Neural cell (in vitro differentiated cells): ENCODE results near the gene SMAD4. TPM values are rescaled to one million over a fixed set of nuclear protein-coding genes. Genes with fewer than 3 reads are reported as not detected.

Source experiments
- H2AFZ ChIP-seq: fragments of 200-600, 300-800 bp; sonication (generic), shearing (Covaris generic); 2 replicates; pipeline ENCODE4 v1.6.0; 2014; ENCODE audit warnings: low read depth, mild to moderate bottlenecking, antibody characterized with exemption, low read length, moderate library complexity
- H3F3A ChIP-seq: fragments of 200-600 bp; shearing (Covaris generic); 2 replicates; pipeline ENCODE4 v1.6.1; 2016; ENCODE audit warnings: mild to moderate bottlenecking, moderate library complexity, mixed read lengths, antibody characterized with exemption, low read length; ENCODE audit not compliant: insufficient read depth, poor library complexity, severe bottlenecking
- H3K27ac ChIP-seq: fragments of 200-600, 300-800 bp; sonication (generic), shearing (Covaris generic); 2 replicates; pipeline ENCODE4 v1.5.1; 2014; ENCODE audit warnings: mild to moderate bottlenecking, low read length, moderate library complexity
- H3K27me3 ChIP-seq: fragments of 300-800, 200-600 bp; sonication (generic), shearing (Covaris generic); 2 replicates; pipeline ENCODE4 v1.6.0; 2014; ENCODE audit warnings: mild to moderate bottlenecking, low read depth, low read length, moderate library complexity; ENCODE audit not compliant: insufficient read depth
- H3K36me3 ChIP-seq: fragments of 300-800, 200-600 bp; sonication (generic), shearing (Covaris generic); 2 replicates; pipeline ENCODE4 v1.5.1; 2014; ENCODE audit warnings: mild to moderate bottlenecking, antibody characterized with exemption, low read length, moderate library complexity; ENCODE audit not compliant: insufficient read depth
- H3K4me2 ChIP-seq: fragments of 300-800, 200-600 bp; sonication (generic), shearing (Covaris generic); 2 replicates; pipeline ENCODE4 v1.6.0; 2014; ENCODE audit warnings: mild to moderate bottlenecking, low read length
- H3K4me3 ChIP-seq: fragments of 300-800, 200-600 bp; sonication (generic), shearing (Covaris generic); 2 replicates; pipeline ENCODE4 v1.5.1; 2014; ENCODE audit warnings: mild to moderate bottlenecking, low read length, moderate library complexity
- H3K79me2 ChIP-seq: fragments of 200-600 bp; shearing (Covaris generic); replicated peaks from 2 replicates; pipeline ENCODE4 v1.6.0; 2014; ENCODE audit warnings: mild to moderate bottlenecking, low read length, moderate library complexity; ENCODE audit not compliant: insufficient read depth
- H3K9ac ChIP-seq: fragments of 300-800, 200-600 bp; sonication (generic), shearing (Covaris generic); 2 replicates; pipeline ENCODE4 v1.6.1; 2016; ENCODE audit warnings: mild to moderate bottlenecking, low read length, mixed read lengths
- H3K9me2 ChIP-seq: fragments of 200-600 bp; shearing (Covaris generic); 2 replicates; pipeline ENCODE4 v1.6.1; 2016; ENCODE audit warnings: mild to moderate bottlenecking, low read length, mixed read lengths; ENCODE audit not compliant: insufficient read depth
- H3K9me3 ChIP-seq: fragments of 200-600, 300-800 bp; sonication (generic), shearing (Covaris generic); 2 replicates; pipeline ENCODE4 v1.6.1; 2016; ENCODE audit warnings: mild to moderate bottlenecking, mixed run types, low read length, moderate library complexity, mixed read lengths
- H4K20me1 ChIP-seq: fragments of 200-600 bp; shearing (Covaris generic); 2 replicates; pipeline ENCODE4 v1.6.1; 2016; ENCODE audit warnings: mild to moderate bottlenecking, mixed run types; ENCODE audit not compliant: insufficient read depth
- EP300 ChIP-seq: fragments of 450-650 bp; conservative IDR thresholded peaks from 2 replicates; pipeline ENCODE4 v1.6.1; 2014; ENCODE audit warnings: antibody characterized with exemption, mild to moderate bottlenecking, moderate library complexity; ENCODE audit not compliant: poor library complexity, severe bottlenecking
- EZH2 ChIP-seq: fragments of 200-600, 300-800 bp; shearing (Covaris generic), sonication (generic); IDR thresholded peaks from 2 replicates; pipeline ENCODE4 v1.6.1; 2014; ENCODE audit warnings: antibody characterized with exemption, low read length, borderline replicate concordance, mild to moderate bottlenecking; ENCODE audit not compliant: insufficient read depth, poor library complexity, severe bottlenecking
- MXI1 ChIP-seq: fragments of 450-650 bp; conservative IDR thresholded peaks from 2 replicates; pipeline ENCODE4 v1.6.1; 2014; ENCODE audit warnings: antibody characterized with exemption, mild to moderate bottlenecking; ENCODE audit not compliant: poor library complexity, severe bottlenecking
- POLR2AphosphoS5 ChIP-seq: IDR thresholded peaks from 2 replicates; pipeline ENCODE4 v1.6.1; 2012
- RAD21 ChIP-seq: fragments of 450-650 bp; conservative IDR thresholded peaks from 2 replicates; pipeline ENCODE4 v1.6.1; 2014; ENCODE audit warnings: antibody characterized with exemption, mild to moderate bottlenecking, moderate library complexity
- REST ChIP-seq: IDR thresholded peaks from 2 replicates; pipeline ENCODE4 v1.6.1; 2012; ENCODE audit warnings: borderline replicate concordance
- SMC3 ChIP-seq: fragments of 450-650 bp; conservative IDR thresholded peaks from 2 replicates; pipeline ENCODE4 v1.6.1; 2014; ENCODE audit warnings: antibody characterized with exemption, mild to moderate bottlenecking, moderate library complexity; ENCODE audit not compliant: poor library complexity
- TAF1 ChIP-seq: IDR thresholded peaks from 2 replicates; pipeline ENCODE4 v1.6.1; 2012; ENCODE audit warnings: low read depth
- polyA plus RNA-seq: library from polyadenylated mRNA; depleted of rRNA; stranded (reverse); fragments of >200 nt; gene quantifications from 2 replicates; pipeline ENCODE4 v1.2.3, GENCODE V29; 2014
- TF ChIP-seq, protein P1 (sequence below): fragments of 450-650 bp; IDR thresholded peaks from 2 replicates; pipeline ENCODE4 v1.5.1; 2014; ENCODE audit warnings: antibody characterized with exemption, mild to moderate bottlenecking, moderate library complexity; ENCODE audit not compliant: poor library complexity, severe bottlenecking

SMAD4 gene
- polyA plus RNA-seq, 1 donor from 2014 or later: 40.2 TPM

DNA sequence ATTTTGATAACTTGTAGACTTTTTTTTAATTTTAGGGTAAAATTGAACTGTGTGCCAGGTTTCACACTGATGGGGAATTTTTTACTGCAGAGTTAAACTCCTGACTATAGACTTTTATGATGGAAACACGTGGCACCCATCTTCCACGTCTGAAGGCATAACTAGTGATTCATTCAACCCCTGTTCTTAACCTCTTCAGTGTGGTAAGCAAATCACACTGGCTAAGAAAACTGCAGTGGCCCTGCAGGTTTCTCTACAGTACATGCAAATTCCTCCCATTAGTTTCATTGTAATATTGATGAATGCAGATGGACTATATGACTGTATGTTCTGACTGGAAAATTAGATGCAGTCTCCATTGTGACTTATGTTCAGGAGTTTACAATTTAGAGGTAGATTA is 47.2 kb downstream of the SMAD4 start:
- H3K27ac ChIP-seq: no peak overlapping the region
- no peaks in the 10 kb centered on the region for H3K27me3 ChIP-seq
- H3F3A ChIP-seq: no peaks in the 10 kb centered on the region
- peaks cover 4% of the 10 kb centered on the region for H4K20me1 ChIP-seq
- no peak for TF ChIP-seq MXI1
- no peaks in the 10 kb centered on the region for H3K9me3 ChIP-seq
- no peak overlapping the region for H3K4me3 ChIP-seq
- peaks cover 6% of the 10 kb centered on the region for H3K79me2 ChIP-seq
- no peak overlapping the region for H2AFZ ChIP-seq
- no peaks in the 10 kb centered on the region for H3K9me2 ChIP-seq
- no peak overlapping the region for H3K9ac ChIP-seq
- peaks cover 11% of the 10 kb centered on the region for H3K36me3 ChIP-seq
- no peak overlapping the region for H3K4me2 ChIP-seq

- TF ChIP-seq, protein P1, sequence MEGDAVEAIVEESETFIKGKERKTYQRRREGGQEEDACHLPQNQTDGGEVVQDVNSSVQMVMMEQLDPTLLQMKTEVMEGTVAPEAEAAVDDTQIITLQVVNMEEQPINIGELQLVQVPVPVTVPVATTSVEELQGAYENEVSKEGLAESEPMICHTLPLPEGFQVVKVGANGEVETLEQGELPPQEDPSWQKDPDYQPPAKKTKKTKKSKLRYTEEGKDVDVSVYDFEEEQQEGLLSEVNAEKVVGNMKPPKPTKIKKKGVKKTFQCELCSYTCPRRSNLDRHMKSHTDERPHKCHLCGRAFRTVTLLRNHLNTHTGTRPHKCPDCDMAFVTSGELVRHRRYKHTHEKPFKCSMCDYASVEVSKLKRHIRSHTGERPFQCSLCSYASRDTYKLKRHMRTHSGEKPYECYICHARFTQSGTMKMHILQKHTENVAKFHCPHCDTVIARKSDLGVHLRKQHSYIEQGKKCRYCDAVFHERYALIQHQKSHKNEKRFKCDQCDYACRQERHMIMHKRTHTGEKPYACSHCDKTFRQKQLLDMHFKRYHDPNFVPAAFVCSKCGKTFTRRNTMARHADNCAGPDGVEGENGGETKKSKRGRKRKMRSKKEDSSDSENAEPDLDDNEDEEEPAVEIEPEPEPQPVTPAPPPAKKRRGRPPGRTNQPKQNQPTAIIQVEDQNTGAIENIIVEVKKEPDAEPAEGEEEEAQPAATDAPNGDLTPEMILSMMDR: no peak
- no peak overlapping the region for H3K4me3 ChIP-seq
- H3K27me3 ChIP-seq: no peaks in the 10 kb centered on the region
- H3F3A ChIP-seq: no peaks in the 10 kb centered on the region
- H3K9me3 ChIP-seq: no peaks in the 10 kb centered on the region
- H3K9me2 ChIP-seq: no peaks in the 10 kb centered on the region
- H3K9ac ChIP-seq: no peak overlapping the region
- peaks cover 11% of the 10 kb centered on the region for H3K36me3 ChIP-seq
- peaks cover 4% of the 10 kb centered on the region for H4K20me1 ChIP-seq
- H3K27ac ChIP-seq: no peak overlapping the region
- H3K4me2 ChIP-seq: no peak overlapping the region
- peaks cover 6% of the 10 kb centered on the region for H3K79me2 ChIP-seq
- no peak overlapping the region for H2AFZ ChIP-seq
Measured at GRCh38 chr18:51078026-51078425, 48.0 kb downstream of the SMAD4 start.

DNA sequence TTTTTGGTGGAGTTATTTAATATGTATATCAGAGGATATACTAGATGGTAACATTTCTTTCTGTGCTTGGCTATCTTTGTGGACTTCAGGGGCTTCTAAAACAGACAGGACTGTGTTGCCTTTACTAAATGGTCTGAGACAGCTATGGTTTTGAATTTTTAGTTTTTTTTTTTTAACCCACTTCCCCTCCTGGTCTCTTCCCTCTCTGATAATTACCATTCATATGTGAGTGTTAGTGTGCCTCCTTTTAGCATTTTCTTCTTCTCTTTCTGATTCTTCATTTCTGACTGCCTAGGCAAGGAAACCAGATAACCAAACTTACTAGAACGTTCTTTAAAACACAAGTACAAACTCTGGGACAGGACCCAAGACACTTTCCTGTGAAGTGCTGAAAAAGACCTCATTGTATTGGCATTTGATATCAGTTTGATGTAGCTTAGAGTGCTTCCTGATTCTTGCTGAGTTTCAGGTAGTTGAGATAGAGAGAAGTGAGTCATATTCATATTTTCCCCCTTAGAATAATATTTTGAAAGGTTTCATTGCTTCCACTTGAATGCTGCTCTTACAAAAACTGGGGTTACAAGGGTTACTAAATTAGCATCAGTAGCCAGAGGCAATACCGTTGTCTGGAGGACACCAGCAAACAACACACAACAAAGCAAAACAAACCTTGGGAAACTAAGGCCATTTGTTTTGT is 52.7 kb downstream of the SMAD4 start:
- no peak overlapping the region for H3K4me3 ChIP-seq
- no peaks in the 10 kb centered on the region for H3K27me3 ChIP-seq
- H3K9me3 ChIP-seq: no peaks in the 10 kb centered on the region
- no peaks in the 10 kb centered on the region for H3K9me2 ChIP-seq
- peaks cover 4% of the 10 kb centered on the region for H4K20me1 ChIP-seq
- H3K27ac ChIP-seq: no peak overlapping the region
- H2AFZ ChIP-seq: no peak overlapping the region
- no peaks in the 10 kb centered on the region for H3F3A ChIP-seq
- peaks cover 9% of the 10 kb centered on the region for H3K36me3 ChIP-seq
- no peaks in the 10 kb centered on the region for H3K79me2 ChIP-seq
- H3K9ac ChIP-seq: no peak overlapping the region
- TF ChIP-seq POLR2AphosphoS5 (no peak), TAF1 (no peak), EP300 (no peak), SMC3 (no peak), MXI1 (no peak), REST (no peak), RAD21 (no peak), EZH2 (no peak)
- TF ChIP-seq, protein P1: no peak
- no peak overlapping the region for H3K4me2 ChIP-seq
